GM12892 (cell line): ENCODE data around the gene HEMK1.
A peak's percentile ranks its signal among the peaks of the same experiment; 100 is the strongest.

ENCODE experiments used
- DNase-seq: peaks from one replicate; pipeline ENCODE4 v3.0.0; 2011; ENCODE audit not compliant: insufficient read length
- FAIRE-seq: peaks from 2 replicates; lab custom pipeline; 2011; peaks lifted over from hg19 to GRCh38; lab: Jason Lieb, UNC
- POLR2A ChIP-seq: IDR thresholded peaks from 2 replicates; pipeline ENCODE4 v1.6.1; 2011; ENCODE audit warnings: low read depth, low read length, control low read depth
- POLR2AphosphoS5 ChIP-seq: IDR thresholded peaks from 2 replicates; pipeline ENCODE4 v1.6.1; 2011; ENCODE audit warnings: low read depth, low read length, control low read depth
- TAF1 ChIP-seq: IDR thresholded peaks from 2 replicates; pipeline ENCODE4 v1.6.1; 2011; ENCODE audit warnings: low read depth, mild to moderate bottlenecking, control low read depth, low read length, borderline replicate concordance

The HEMK1 gene

DNA sequence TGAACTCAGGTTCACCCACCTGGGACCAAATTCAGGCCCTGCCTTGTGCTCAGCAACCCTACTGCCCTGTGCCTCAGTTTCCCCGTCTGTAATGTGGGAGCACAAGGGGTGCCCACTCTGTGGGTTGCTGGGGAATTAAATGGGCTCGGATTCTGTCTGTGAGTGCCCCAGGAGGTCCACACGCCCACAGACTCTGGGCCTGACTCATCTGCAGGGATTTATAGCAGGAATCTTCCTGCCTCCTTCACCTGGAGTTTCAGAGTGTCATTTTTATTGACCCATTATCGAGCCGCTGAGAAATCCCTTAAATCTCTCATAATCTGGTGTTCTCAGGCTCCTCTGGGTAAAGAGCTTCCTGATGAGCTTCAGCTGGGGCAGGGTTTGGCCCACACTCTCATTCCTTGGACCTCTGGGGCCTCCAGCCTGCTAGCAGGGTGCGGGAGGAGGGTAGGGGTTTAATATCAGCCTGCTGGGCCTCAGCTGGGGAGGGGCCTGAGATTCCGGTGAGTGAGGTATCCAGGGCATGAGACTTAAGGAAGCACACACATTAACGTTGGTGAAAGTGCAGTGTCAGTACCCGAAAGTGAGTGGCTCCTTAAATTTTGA is 18.2 kb upstream of the HEMK1 start:
- FAIRE-seq = no peak
- TF ChIP-seq POLR2AphosphoS5 (no peak), POLR2A (no peak), TAF1 (no peak)
- no peak for DNase-seq

DNA sequence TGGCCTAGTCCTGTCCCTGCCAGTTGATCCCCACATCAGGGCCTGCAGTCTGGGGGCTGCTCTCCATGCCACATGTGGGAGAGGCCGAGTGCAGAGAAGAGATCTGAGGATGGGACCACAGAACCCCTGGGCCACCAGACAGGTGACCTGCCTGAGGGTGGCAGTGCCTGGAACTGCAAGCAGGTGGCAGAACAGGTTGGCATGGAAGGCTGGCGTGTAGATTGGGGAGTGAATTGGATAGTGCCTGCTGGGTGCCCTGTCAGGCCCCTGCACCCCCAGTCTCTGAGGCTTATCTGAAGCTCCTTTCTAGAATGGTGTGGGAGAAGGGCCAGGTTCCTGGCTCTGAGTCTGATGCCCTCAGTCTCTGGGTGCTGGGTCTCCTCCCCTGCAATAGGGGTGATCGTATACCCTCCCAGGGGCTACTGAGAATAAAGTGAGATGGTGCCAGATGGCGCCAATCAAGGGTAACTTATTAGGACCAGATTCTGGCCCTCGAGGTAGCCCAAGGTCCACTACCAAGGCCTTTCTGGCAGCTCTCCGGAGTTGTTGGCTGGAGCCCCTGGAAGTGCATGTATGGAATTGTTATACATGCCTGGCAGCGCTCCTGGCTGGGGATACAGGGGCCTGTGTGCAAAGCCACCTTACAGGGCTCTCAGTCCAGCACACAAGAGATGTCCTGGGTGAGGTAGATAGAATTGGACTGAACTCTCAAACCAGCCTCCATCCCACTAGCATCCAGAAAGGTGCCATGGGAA is 17.5 kb upstream of the HEMK1 start:
- no peak for FAIRE-seq
- no peak for DNase-seq
- TF ChIP-seq POLR2AphosphoS5 (no peak), TAF1 (no peak), POLR2A (no peak)

DNA sequence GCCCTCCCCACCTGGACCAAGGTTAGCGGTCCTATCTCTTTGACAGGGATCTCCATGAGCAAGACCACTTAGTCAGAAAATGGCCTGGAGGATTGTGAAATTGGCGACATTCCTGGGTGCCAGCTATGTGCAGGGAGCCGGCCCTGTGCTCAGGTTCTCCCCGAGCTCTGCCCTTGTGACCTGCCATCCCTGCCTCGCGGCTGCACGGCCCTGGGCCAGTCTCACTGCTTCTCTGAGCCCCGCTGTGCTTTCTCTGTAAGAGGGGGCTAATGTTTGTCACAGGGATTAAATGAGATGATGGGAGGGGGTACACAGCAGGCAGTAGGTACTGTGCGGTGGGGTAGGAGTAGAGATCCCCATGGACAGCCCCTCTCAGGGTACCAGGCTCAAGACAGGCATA is 16.7 kb upstream of the HEMK1 start:
- FAIRE-seq (no peak), DNase-seq (no peak)
- no peak for TF ChIP-seq POLR2AphosphoS5
- no peak for TF ChIP-seq POLR2A
- no peak for TF ChIP-seq TAF1

DNA sequence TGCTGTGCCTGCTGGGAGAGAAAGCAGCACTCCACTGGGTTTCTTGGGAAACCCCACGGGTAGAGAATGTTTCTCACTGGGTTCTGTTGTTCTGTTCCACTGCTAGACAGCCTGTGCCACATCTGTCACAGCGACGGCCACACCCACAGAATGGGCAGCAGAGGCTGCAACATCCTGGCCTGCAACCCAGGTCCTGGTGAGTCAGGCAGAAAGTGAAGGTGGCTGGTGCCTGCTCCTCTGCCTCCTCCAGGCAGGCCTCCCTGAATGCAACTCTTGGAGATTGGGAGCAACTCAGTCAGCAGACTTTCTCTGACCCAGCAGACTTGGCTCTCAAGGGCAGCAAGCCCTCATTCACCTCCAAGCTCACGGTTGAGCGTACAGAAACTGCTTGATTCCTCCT is 14.8 kb upstream of the HEMK1 start:
- TF ChIP-seq TAF1 = no peak
- no peak for TF ChIP-seq POLR2A
- TF ChIP-seq POLR2AphosphoS5 = no peak
- no peak for DNase-seq
- no peak for FAIRE-seq

DNA sequence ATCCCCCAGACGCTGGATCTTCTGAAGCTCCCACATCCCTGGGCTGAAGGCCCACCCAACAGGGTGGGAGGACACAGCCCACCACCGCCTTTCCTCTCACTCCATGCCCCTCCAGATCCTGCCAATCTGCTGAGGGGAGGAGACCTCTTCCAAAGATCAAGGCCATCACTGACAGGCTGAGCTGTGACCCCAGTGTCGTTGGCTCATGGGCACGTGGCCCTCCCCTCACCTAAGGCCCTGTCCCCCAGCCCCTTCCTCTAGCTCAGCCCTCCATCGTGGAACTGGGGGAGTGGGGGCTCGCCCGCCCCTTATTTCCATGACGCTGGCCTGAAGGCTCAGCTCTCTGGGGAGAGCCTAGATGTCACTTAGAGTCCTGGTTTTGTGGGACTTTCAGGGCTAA is 12.2 kb upstream of the HEMK1 start:
- TF ChIP-seq POLR2AphosphoS5 (no peak), POLR2A (no peak), TAF1 (no peak)
- DNase-seq = no peak
- no peak for FAIRE-seq

DNA sequence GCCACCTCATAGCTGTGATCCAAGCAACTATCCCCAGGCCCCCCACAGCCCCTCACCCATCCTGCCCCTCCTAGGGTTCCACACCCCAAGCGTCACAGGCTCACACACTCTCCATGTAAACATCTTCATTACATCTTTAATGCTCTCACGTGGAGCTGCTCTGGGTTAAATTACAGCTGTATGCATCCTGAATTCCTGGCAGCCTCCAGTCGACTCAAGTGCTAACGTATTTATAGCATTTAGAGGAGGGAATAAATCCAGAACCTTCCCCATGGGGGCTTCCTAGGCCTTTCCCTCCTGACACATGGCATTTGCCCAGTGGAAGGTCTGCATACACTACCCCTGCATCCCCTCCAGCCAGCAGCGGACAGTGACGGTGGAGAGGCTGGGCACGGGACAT is 11.4 kb upstream of the HEMK1 start:
- DNase-seq = no peak
- TF ChIP-seq POLR2A (no peak), TAF1 (no peak), POLR2AphosphoS5 (no peak)

DNA sequence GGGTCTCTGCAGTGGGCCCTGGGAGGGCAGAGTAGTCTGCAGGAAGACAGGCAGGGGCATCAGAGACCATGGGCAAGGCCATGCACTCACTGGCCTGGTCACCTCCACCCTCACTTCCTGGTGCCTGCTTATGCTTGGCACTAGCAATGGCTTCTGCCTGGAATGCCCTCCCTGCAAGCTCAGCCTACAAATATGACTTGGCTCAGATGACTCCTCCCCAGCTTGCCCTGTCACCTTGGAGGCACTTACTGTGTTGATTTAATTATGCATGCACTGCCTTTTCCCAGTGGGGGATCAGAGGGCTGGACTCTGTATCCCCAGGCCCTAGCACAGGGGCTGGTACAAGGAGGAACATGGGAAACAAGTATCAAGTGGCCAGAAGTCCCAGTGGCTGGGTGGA is 9.6 kb upstream of the HEMK1 start:
- DNase-seq = no peak
- FAIRE-seq = no peak
- TF ChIP-seq POLR2AphosphoS5 (no peak), POLR2A (no peak), TAF1 (no peak)

More for the DNA sequence above, 11.4 kb upstream of the HEMK1 start:
- no peak for FAIRE-seq

DNA sequence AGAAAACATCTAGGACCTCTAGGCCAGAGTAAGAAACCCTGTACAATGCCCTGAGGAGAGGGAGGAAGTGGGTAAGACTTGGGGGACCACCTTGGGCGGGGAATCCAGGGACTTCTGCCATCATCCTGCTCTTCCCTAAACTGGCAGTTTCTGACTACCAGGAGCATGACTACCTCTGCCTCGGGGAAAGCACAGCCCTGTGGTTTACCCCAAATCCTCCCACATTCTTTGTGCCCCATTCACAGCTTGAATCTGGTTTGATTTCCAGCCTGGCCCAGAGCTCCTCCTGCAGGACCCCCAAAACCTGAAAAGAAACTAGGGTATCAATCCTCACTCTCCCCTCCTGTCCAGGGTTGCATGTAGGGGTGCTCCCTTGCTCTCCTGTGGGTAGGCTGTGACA is 6.5 kb upstream of the HEMK1 start:
- no peak for DNase-seq
- no peak for TF ChIP-seq TAF1
- TF ChIP-seq POLR2A = no peak
- TF ChIP-seq POLR2AphosphoS5 = no peak
- no peak for FAIRE-seq

DNA sequence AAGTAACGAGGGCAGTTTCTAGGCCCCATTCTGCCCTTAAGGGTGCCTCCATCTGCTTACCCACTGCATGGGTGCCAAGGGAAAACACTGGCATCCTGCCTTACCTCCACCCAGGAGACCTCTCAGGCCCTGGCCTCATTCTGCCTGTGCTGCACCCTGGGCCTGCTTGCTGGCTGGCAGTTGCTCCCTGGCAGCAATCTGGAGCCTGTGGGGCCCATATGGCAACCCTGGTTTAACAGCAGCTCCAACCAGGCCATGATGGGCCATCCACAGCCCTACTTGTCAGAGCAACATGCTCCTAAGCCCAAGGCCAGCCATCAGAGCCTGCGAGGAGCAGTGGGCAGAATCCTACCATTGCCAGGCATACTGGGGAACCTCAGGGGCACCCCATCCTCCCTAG is 5.5 kb upstream of the HEMK1 start:
- FAIRE-seq (no peak), DNase-seq (no peak)
- no peak for TF ChIP-seq POLR2AphosphoS5
- TF ChIP-seq TAF1 = no peak
- TF ChIP-seq POLR2A = no peak

DNA sequence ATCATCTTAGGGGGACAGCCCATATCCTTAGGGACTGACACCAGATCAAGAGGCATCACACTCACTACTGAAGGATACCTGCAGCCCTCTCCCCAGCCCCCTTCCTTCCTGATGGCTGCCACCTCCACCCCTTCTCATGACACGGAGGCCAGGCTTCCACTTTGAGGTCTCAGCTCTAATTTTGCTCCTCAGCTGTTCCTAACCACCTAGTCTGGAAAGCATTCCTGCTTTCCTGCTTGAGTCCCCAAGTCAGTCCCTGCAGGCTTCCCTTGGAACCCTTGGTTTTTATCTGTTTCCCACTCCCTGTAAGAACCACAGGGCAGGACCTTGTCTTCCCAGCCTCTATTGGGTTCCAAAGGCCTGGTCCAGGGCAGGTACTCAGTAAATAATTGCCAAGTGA is 5.0 kb upstream of the HEMK1 start:
- TF ChIP-seq TAF1 (no peak), POLR2AphosphoS5 (no peak), POLR2A (no peak)
- no peak for DNase-seq
- no peak for FAIRE-seq

DNA sequence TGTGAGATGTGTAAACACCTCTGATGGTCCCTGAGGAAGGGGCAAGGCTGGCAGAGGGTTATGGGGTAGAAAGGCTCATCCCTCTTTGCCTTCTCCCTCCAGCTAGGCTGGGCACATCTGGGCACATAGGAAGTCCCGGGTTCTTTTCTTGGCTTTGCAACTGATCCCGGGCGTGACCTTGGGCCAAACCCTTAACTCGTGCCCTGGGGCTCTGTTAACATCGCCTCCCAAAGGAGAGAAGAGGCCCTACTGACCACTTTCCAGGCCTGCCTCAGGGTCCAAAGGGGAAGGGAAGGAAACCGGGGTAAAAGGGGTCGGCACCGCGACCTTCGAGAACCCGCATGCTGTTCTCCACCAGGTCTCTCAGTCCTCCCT is 2.3 kb upstream of the HEMK1 start:
- no peak for TF ChIP-seq TAF1
- no peak for TF ChIP-seq POLR2AphosphoS5
- TF ChIP-seq POLR2A = no peak
- DNase-seq (no peak), FAIRE-seq (no peak)

DNA sequence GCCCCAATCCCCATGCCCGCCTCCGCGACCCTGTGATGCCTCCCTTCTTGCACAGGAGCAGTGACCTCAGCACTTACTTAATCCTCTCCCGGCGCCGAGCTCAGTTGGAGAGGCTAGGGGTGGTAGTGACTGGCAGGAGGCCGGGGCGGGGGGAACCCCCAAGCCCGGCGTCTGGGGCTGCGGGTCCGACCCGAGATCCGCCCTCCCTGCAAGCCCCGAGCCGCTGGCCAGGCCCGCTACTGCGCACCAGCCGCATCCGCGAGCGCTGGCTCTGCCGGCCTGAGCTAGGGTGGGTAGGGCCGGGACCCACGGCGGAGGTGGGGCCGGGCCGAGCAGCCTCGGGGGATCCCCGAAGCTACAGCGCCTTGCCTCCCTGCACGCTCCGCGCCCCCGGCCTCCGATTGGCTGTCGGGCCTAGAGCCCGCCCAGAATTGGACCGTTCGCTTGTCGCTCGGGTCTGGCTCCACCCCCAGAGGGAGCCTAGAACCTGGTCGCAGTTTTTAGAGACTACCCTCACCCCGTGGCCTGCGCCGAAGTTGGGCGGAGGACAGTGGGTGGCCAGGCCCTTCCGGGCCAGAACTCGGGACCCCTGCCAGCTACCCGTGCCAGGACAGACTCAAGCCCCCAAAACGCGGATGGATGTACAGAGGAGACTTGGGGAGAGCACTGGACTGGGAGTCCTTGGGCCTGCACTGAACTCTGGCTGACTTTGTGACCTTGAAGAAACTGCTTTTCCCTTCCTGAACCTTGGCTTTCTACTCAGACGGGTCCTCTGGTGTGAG is 1.7 kb upstream of the HEMK1 start, which contains the start of gene C3orf18:
Gene C3orf18 (minus strand): TSS at position 362 of the 782 bp plus-strand sequence. CDS start 2,048 bp downstream, outside the sequence.
- FAIRE-seq (peak; percentile 95), DNase-seq (peak; percentile 100)
- TF ChIP-seq TAF1 (no peak), POLR2A (peak; percentile 45; the same call in 1 of the 2 replicates), POLR2AphosphoS5 (no peak)
